GM12875 (cell line): ENCODE results near the gene SLC2A6.

ENCODE experiments used
- H3K4me3 ChIP-seq: one replicate; pipeline ENCODE4 v1.5.1; 2011; ENCODE audit warnings: low read depth, low read length, control low read depth
- CTCF ChIP-seq: IDR thresholded peaks from 2 replicates; pipeline ENCODE4 v1.5.1; 2011; ENCODE audit warnings: low read depth, mild to moderate bottlenecking, control low read depth, inconsistent platforms, low read length, moderate library complexity, borderline replicate concordance; ENCODE audit not compliant: insufficient read depth

The SLC2A6 gene

GRCh38 chr9:133468777-133469421, 10.0 kb downstream of the SLC2A6 start:
- no peak for TF ChIP-seq CTCF

GRCh38 chr9:133468374-133468773, 10.5 kb downstream of the SLC2A6 start:
- TF ChIP-seq CTCF = no peak
- H3K4me3 ChIP-seq = no peak overlapping the region

More at GRCh38 chr9:133468777-133469421, 10.0 kb downstream of the SLC2A6 start:
- H3K4me3 ChIP-seq = no peak overlapping the region

GRCh38 chr9:133467101-133467500, 11.8 kb downstream of the SLC2A6 start:
- TF ChIP-seq CTCF = 0 out of 2 replicates have a peak, but pooled peaks have one; percentile 7
- no peak overlapping the region for H3K4me3 ChIP-seq

GRCh38 chr9:133465984-133466383, 12.9 kb downstream of the SLC2A6 start:
- no peak for TF ChIP-seq CTCF
- H3K4me3 ChIP-seq = no peak overlapping the region

- no peak for TF ChIP-seq CTCF
- H3K4me3 ChIP-seq = no peak overlapping the region
Measured at GRCh38 chr9:133464638-133465037, 14.3 kb downstream of the SLC2A6 start.

GRCh38 chr9:133463864-133464615, 14.9 kb downstream of the SLC2A6 start:
- no peak overlapping the region for H3K4me3 ChIP-seq
- no peak for TF ChIP-seq CTCF
